GM12878 (cell line): Measurements from ENCODE around the gene CCL19. TPM values are rescaled to one million over a fixed set of nuclear protein-coding genes. Genes with fewer than 3 reads are reported as not detected.

ENCODE experiments used
- ATAC-seq: fragments of 200-7000 bp; cut with Tn5 transposase; 3 replicates; pipeline ENCODE4 v1.9.1; 2020; ENCODE audit warnings: mild to moderate bottlenecking, moderate library complexity
- BruUV-seq: library from RNA; stranded (reverse); fragments of 400-500 nt; replicated peaks from 2 replicates; lab custom pipeline; 2021; lab: Mats Ljungman, UMichigan
- CTCF ChIA-PET: fragments of 300-600 bp; sonication (Branson Sonifier 250); formaldehyde crosslinking; extraction: SDS; loops from one replicate; lab custom pipeline; 2021; ENCODE audit warnings: inconsistent platforms; lab: Yijun Ruan, JAX
- POLR2A ChIA-PET: fragments of 350-600 bp; formaldehyde crosslinking; extraction: SDS; loops from one replicate; lab custom pipeline; 2021; ENCODE audit warnings: inconsistent platforms; lab: Charles Lee
- RAD21 ChIA-PET: fragments of 300-600 bp; sonication (Branson Sonifier 250); formaldehyde crosslinking; loops from one replicate; lab custom pipeline; 2023; ENCODE audit warnings: antibody characterized with exemption; ENCODE audit not compliant: unreplicated experiment; lab: Charles Lee
- SMC1A ChIA-PET: fragments of 300-600 bp; sonication (Branson Sonifier 250); formaldehyde crosslinking; loops from one replicate; lab custom pipeline; 2023; ENCODE audit not compliant: unreplicated experiment, uncharacterized antibody; lab: Charles Lee
- DNase-seq: peaks from one replicate; pipeline ENCODE4 v3.0.0-alpha.2; 2011; ENCODE audit warnings: low read depth, low spot score
- FAIRE-seq: peaks from 3 replicates; lab custom pipeline; 2011; peaks lifted over from hg19 to GRCh38; lab: Jason Lieb, UNC
- H2AFZ ChIP-seq: 2 replicates; pipeline ENCODE4 v1.6.0; 2011; ENCODE audit warnings: low read depth, low read length, control low read depth; ENCODE audit not compliant: control insufficient read depth
- H3K27ac ChIP-seq: 2 replicates; pipeline ENCODE4 v1.5.1; 2011; ENCODE audit warnings: control low read depth; ENCODE audit not compliant: control insufficient read depth, insufficient read depth
- H3K27me3 ChIP-seq, 2 experiments: replicated peaks in 1 of 2; 2 replicates each; pipeline versions ENCODE4 v1.6.0 to v1.6.1; 2011; ENCODE audit warnings: low read length in 1 of 2; ENCODE audit not compliant: control insufficient read depth in 2 of 2, insufficient read depth in 2 of 2
- H3K36me3 ChIP-seq, 2 experiments: 2 replicates each; pipeline ENCODE4 v1.5.1; 2011; ENCODE audit warnings: low read length in 1 of 2; ENCODE audit not compliant: control insufficient read depth in 2 of 2, insufficient read depth in 2 of 2
- H3K4me1 ChIP-seq: 2 replicates; pipeline ENCODE4 v1.6.1; 2011; ENCODE audit warnings: mild to moderate bottlenecking, low read length, moderate library complexity, mixed read lengths; ENCODE audit not compliant: control insufficient read depth, insufficient read depth
- H3K4me2 ChIP-seq: 2 replicates; pipeline ENCODE4 v1.6.0; 2011; ENCODE audit warnings: control low read depth; ENCODE audit not compliant: control insufficient read depth, insufficient read depth
- H3K4me3 ChIP-seq: fragments of 200-600 bp; sonication (generic); 2 replicates; pipeline ENCODE4 v1.5.1; 2016
- H3K79me2 ChIP-seq: 2 replicates; pipeline ENCODE4 v1.6.0; 2011; ENCODE audit warnings: low read length; ENCODE audit not compliant: control insufficient read depth, insufficient read depth
- H3K9ac ChIP-seq: 2 replicates; pipeline ENCODE4 v1.8.0; 2011; ENCODE audit warnings: low read length, control low read depth, mixed read lengths; ENCODE audit not compliant: control insufficient read depth, insufficient read depth
- H3K9me3 ChIP-seq: replicated peaks from 3 replicates; pipeline ENCODE4 v1.5.1; 2011; ENCODE audit warnings: mild to moderate bottlenecking, low read length; ENCODE audit not compliant: control insufficient read depth, insufficient read depth
- H4K20me1 ChIP-seq: 2 replicates; pipeline ENCODE4 v1.6.0; 2011; ENCODE audit not compliant: control insufficient read depth, insufficient read depth
- CREM ChIP-seq: IDR thresholded peaks from 2 replicates; pipeline ENCODE4 v1.6.1; 2014; ENCODE audit warnings: antibody characterized with exemption, low read depth
- FOXK2 ChIP-seq: fragments of 450-650 bp; IDR thresholded peaks from 2 replicates; pipeline ENCODE4 v1.6.1; 2017; ENCODE audit warnings: mild to moderate bottlenecking, moderate library complexity
- IRF4 ChIP-seq: IDR thresholded peaks from 2 replicates; pipeline ENCODE4 v1.6.1; 2011; ENCODE audit warnings: low read depth, low read length
- MTA3 ChIP-seq: IDR thresholded peaks from 2 replicates; pipeline ENCODE4 v1.6.1; 2012; ENCODE audit warnings: low read length, inconsistent platforms, borderline replicate concordance
- SUZ12 ChIP-seq: fragments of 200-600 bp; sonication (generic); IDR thresholded peaks from one replicate; pipeline ENCODE4 v1.6.1; 2018; ENCODE audit warnings: antibody characterized with exemption, mild to moderate bottlenecking; ENCODE audit not compliant: unreplicated experiment
- ZBED1 ChIP-seq: IDR thresholded peaks from 2 replicates; pipeline ENCODE4 v1.6.1; 2016; ENCODE audit warnings: borderline replicate concordance
- ZNF274 ChIP-seq: IDR thresholded peaks from one replicate; pipeline ENCODE4 v1.8.0; 2011; ENCODE audit not compliant: insufficient read length, insufficient read depth
- WGBS: methylation state at CpG from one replicate; pipeline ENCODE4 v1.1.6; 2016; ENCODE audit warnings: low lambda C conversion rate; ENCODE audit not compliant: insufficient replicate concordance, insufficient coverage; ENCODE audit errors: missing lambda C conversion rate; 5-methylcytosine and 5-hydroxymethylcytosine counted together
- in situ Hi-C: fragments of 300-500 bp; cut with MboI; formaldehyde crosslinking; loops from 9 replicates; pipeline ENCODE4 v1.14.3; 2018; ENCODE audit warnings: mixed read lengths
- intact Hi-C: fragments of 100-400 bp; cut with micrococcal nuclease; formaldehyde crosslinking; loops from one replicate; pipeline ENCODE4 v1.14.2; 2022; ENCODE audit not compliant: unreplicated experiment
- polyA plus RNA-seq, 11 experiments: library from polyadenylated mRNA; depleted of rRNA in 4 of 11; unstranded in 6 of 11; stranded (reverse) in 5 of 11; fragments of >200 nt; fragmentation: Nextera tagmentation in 4 of 11; fragmentation: Illumina TruSeq in 1 of 11; extraction: Ambion mirVana in 4 of 11; extraction: Trizol in 1 of 11; gene quantifications; 1 replicate in 1 of 11; 2 replicates in 10 of 11; pipeline versions ENCODE4 v1.2.1 to v1.2.3, GENCODE V29; 2011 to 2016; ENCODE audit warnings: inconsistent platforms in 2 of 11, missing spikeins in 2 of 11, low read depth in 1 of 11
- total RNA-seq, 4 experiments: library from RNA; depleted of rRNA in 3 of 4; stranded (reverse); fragments of >200 nt in 3 of 4; fragmentation: Illumina TruSeq in 1 of 4; extraction: Trizol in 1 of 4; gene quantifications; 2 replicates each; pipeline versions ENCODE4 v1.2.1 to v1.2.3, GENCODE V29; 2013 to 2021
- TF ChIP-seq, protein P1 (sequence below): fragments of 150-350 bp; IDR thresholded peaks from 2 replicates; pipeline ENCODE4 v1.6.1; 2014; ENCODE audit warnings: mild to moderate bottlenecking, low read depth, low read length

CCL19 gene
- total and polyA plus RNA-seq, 10 of the 15 experiments (the other 5 are each of a cell fraction or from before 2014, with no cell fraction given) = 0.42 to 0.69 TPM; not detected in 8

DNA sequence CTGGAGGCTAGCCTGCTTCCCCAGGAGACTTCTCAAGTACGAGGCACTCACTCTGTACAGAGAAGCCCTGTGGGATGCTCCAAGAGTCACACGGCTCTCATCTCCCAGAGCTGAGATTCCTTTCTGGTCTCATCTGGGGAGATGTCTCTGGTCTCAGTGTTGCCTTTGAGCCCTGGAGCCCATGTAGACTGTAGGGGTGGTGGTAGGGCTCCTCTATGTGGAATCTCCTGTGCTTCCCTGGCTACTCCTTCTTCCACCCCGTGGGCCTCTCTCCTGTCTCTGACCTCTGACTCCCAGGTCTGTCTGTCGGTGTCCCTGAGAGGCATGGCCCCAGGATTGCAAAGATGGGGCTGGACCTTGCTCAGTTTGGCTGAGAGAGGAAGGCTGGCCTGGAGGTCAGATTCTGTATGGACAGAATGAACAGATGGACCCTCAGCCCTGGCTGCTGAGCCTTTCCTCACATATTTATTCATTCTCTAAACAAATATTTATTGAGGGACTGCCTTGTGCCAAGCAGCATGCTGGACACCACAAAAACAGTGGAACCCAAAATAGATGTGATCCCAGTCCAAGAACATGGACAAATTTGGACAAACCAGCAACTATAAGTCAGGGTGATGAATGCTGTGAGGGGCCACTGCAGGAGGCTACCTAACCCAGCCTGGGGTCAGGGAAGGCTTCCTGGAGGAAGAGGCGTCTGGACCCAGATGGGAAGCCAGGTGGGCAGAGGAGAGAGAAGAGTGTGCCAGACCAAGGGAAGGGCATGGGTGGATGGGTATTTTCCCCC is 2.6 kb downstream of the CCL19 start:
- H3K4me2 ChIP-seq = no peak overlapping the region
- WGBS = 12% methylated on average over 5 of the region's 5 CpGs
- ATAC-seq (no peak), FAIRE-seq (no peak), DNase-seq (no peak)
- no peaks in the 10 kb centered on the region; a peak in 2 of 4 replicates for H3K27me3 ChIP-seq
- no peaks in the 10 kb centered on the region for H4K20me1 ChIP-seq
- no peak for TF ChIP-seq ZBED1
- no peak for TF ChIP-seq FOXK2
- no peak for TF ChIP-seq ZNF274
- TF ChIP-seq IRF4 = no peak
- TF ChIP-seq, protein P1, sequence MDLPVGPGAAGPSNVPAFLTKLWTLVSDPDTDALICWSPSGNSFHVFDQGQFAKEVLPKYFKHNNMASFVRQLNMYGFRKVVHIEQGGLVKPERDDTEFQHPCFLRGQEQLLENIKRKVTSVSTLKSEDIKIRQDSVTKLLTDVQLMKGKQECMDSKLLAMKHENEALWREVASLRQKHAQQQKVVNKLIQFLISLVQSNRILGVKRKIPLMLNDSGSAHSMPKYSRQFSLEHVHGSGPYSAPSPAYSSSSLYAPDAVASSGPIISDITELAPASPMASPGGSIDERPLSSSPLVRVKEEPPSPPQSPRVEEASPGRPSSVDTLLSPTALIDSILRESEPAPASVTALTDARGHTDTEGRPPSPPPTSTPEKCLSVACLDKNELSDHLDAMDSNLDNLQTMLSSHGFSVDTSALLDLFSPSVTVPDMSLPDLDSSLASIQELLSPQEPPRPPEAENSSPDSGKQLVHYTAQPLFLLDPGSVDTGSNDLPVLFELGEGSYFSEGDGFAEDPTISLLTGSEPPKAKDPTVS = no peak
- TF ChIP-seq MTA3 = no peak
- TF ChIP-seq SUZ12 = no peak
- TF ChIP-seq CREM = no peak
- CTCF ChIA-PET = no interaction called here
- H3K27ac ChIP-seq = no peak overlapping the region
- no TSS peak for BruUV-seq
- RAD21 ChIA-PET = no interaction called here
- intact Hi-C loops (no loop called here), in situ Hi-C loops (no loop called here)
- POLR2A ChIA-PET = no interaction called here
- H2AFZ ChIP-seq = no peak overlapping the region
- H3K4me3 ChIP-seq = no peak overlapping the region
- SMC1A ChIA-PET = no interaction called here
- no peak overlapping the region for H3K9ac ChIP-seq
- H3K79me2 ChIP-seq = no peaks in the 10 kb centered on the region
- no peaks in the 10 kb centered on the region for H3K9me3 ChIP-seq
- H3K4me1 ChIP-seq = peaks cover 16% of the 10 kb centered on the region
- no peaks in the 10 kb centered on the region for H3K36me3 ChIP-seq
